ENCODE data around the gene UBAC1. TPM values are rescaled to one million over a fixed set of nuclear protein-coding genes. Genes with fewer than 3 reads are reported as not detected.
"Not testable (repeated sequence)": the region's sequence is repeated elsewhere in the genome, so short reads cannot be mapped to it uniquely, and the experiment has no call there.

UBAC1 gene
- total RNA-seq, 2 donors from 2014 or later: 37.9 to 39.3 TPM

DNA sequence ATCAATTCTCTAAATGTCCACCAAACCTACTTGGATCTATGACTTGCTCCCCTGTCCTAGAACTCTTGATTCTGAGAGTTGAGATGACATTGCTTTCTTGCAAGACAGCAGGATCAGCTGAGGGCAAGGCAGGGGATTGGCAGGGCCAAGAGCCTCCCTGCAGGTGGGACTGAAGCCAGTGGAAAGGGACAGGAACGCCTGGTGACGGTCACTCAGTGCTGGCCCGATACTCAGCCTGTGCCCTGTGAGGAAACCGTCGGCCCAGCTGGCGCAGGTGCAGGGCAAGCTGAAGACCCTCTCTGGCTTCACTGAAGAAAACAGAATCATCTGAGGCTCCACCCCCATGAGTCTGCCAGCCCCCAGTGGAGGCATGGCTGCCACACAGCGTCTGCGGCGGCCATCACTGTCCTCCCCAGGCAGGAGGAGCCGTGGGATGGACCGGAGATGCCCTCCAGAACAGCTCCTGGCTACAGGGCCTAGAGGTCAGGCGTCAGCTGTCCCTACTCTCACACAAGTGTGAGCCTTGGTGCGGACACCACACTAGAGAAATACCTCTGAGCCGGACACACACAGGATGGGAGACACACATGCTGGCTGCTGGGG is 14.7 kb downstream of the UBAC1 start:
- no peak for ATAC-seq (ENCODE audit: insufficient number of reproducible peaks, low FRiP score, low read depth)

GRCh38 chr9:135945969-135946368 is 15.2 kb downstream of the UBAC1 start:
- ATAC-seq (ENCODE audit: insufficient number of reproducible peaks, low FRiP score, low read depth): no peak
- Histone ChIP-seq H3K4me1 (ENCODE audit: control insufficient read depth in 1 of 2, low read depth in 2 of 2) (no peaks in the 10 kb centered on the region), H3K27me3 (replicated peaks; ENCODE audit: insufficient read depth) (no peaks in the 10 kb centered on the region), H3K27ac (no peak overlapping the region), H3K9me3 (no peaks in the 10 kb centered on the region), H3K36me3 (peaks cover 35% of the 10 kb centered on the region), H3K4me3 (no peak overlapping the region)
- no peak for DNase-seq (ENCODE audit: low spot score)
- TF ChIP-seq, protein P1, sequence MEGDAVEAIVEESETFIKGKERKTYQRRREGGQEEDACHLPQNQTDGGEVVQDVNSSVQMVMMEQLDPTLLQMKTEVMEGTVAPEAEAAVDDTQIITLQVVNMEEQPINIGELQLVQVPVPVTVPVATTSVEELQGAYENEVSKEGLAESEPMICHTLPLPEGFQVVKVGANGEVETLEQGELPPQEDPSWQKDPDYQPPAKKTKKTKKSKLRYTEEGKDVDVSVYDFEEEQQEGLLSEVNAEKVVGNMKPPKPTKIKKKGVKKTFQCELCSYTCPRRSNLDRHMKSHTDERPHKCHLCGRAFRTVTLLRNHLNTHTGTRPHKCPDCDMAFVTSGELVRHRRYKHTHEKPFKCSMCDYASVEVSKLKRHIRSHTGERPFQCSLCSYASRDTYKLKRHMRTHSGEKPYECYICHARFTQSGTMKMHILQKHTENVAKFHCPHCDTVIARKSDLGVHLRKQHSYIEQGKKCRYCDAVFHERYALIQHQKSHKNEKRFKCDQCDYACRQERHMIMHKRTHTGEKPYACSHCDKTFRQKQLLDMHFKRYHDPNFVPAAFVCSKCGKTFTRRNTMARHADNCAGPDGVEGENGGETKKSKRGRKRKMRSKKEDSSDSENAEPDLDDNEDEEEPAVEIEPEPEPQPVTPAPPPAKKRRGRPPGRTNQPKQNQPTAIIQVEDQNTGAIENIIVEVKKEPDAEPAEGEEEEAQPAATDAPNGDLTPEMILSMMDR (IDR thresholded peaks at IDR 0.05): no peak

More for the DNA sequence above, 14.7 kb downstream of the UBAC1 start:
- Histone ChIP-seq H3K36me3 (peaks cover 35% of the 10 kb centered on the region), H3K9me3 (no peaks in the 10 kb centered on the region), H3K4me3 (no peak overlapping the region), H3K27me3 (replicated peaks; ENCODE audit: insufficient read depth) (no peaks in the 10 kb centered on the region), H3K27ac (no peak overlapping the region), H3K4me1 (ENCODE audit: control insufficient read depth in 1 of 2, low read depth in 2 of 2) (no peaks in the 10 kb centered on the region)
- no peak for DNase-seq (ENCODE audit: low spot score)
- TF ChIP-seq, protein P1 (IDR thresholded peaks at IDR 0.05): no peak

DNA sequence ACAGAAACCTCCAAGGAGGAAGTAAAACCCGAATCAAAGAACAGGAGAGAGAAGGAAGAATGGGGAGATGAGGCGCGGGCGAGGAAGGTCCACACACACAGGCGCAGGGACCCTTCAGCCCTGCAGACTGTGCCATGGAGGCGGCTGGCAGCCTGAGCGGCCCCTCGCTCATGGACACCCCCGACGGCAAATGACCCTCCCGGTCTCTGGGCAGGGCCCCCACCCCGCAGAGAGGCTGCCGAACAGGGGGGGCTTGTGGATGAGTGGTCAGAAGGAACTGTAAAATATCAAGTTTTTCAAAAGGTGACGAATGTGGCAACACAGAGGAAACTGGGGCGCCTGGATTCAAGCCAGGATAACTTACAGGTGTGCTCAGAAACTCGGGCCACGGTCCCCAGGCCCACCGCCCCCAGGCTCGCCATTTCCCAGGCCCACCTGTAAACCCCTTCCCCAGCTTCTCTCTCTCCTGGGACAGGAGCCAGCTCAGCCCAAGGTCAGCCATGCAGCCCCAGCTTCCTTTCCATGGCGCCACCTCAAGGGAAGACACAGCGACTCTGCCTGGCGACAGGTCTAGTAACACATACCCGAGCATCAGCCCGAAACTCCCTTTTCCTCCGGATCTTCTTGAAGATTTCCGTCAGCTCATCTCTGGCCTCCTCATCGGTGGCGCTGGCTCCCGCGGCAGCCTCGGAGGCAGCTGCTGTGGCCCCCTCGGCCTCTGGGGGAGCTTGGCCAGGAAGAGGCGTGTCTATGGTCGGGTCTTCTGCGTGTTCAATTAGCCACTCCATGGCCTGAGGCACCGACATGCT is 16.5 kb downstream of the UBAC1 start:
- TF ChIP-seq, protein P1 (IDR thresholded peaks at IDR 0.05): no peak
- Histone ChIP-seq H3K27ac (no peak overlapping the region), H3K9me3 (no peaks in the 10 kb centered on the region), H3K4me3 (no peak overlapping the region), H3K4me1 (ENCODE audit: control insufficient read depth in 1 of 2, low read depth in 2 of 2) (no peaks in the 10 kb centered on the region), H3K27me3 (replicated peaks; ENCODE audit: insufficient read depth) (no peaks in the 10 kb centered on the region), H3K36me3 (peaks cover 34% of the 10 kb centered on the region)
- no peak for DNase-seq (ENCODE audit: low spot score)
- ATAC-seq (ENCODE audit: insufficient number of reproducible peaks, low FRiP score, low read depth): no peak

DNA sequence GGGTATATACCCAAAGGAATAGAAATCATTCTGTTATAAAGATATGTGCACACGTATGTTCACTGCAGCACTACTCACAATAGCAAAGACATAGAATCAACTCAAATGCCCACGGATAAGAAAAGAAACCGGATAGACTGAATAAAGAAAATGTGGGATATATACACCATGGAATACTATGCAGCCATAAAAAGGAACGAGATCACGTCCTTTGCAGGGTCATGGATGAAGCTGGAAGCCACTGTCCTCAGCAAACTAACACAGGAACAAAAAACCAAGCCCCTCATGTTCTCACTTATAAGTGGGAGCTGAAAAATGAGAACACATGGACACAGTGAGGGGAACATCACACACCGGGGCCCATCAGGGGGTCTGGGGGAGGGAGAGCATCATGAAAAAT is 17.6 kb downstream of the UBAC1 start:
- H3K27ac ChIP-seq; ATAC-seq (ENCODE audit: insufficient number of reproducible peaks, low FRiP score, low read depth); H3K4me1 ChIP-seq (ENCODE audit: control insufficient read depth in 1 of 2, low read depth in 2 of 2); DNase-seq (ENCODE audit: low spot score); H3K4me3 ChIP-seq; H3K27me3 ChIP-seq (replicated peaks; ENCODE audit: insufficient read depth); H3K9me3 ChIP-seq: not testable (repeated sequence)
- H3K36me3 ChIP-seq: peaks cover 33% of the 10 kb centered on the region

DNA sequence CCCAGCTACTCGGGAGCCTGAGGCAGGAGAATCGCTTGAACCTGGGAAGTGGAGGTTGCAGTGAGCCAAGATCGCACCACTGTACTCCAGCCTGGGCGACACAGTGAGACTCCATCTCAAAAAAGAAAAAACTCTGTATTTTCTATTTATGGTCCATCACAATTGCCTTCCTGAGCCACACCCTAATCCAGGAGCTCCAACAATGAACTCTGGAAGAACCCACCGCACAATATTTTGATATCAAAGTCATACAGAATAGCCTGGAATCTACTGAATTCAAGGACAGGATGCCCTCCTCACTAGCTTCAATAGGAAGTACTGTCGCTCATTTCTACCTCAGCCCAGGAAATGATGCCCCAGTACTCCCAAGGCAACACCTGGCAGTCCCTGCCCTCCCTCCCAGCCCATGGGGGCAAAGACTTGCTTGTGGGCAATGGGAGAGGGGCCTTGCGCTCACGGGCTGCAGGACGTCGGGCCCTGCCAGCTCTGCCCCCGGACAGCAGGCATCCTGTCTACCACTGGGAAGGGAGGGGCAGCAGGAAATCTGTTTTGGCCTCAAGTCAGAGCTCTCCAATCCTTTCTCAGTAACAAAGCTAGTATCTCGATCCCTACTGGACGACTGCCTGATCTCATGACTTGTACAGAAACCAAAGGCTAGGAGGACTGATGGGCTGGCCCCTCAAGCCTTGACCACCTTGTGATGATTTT is 19.7 kb downstream of the UBAC1 start:
- no peak for ATAC-seq (ENCODE audit: insufficient number of reproducible peaks, low FRiP score, low read depth)

More for the DNA sequence above, 19.7 kb downstream of the UBAC1 start:
- Histone ChIP-seq H3K9me3 (no peaks in the 10 kb centered on the region), H3K36me3 (peaks cover 42% of the 10 kb centered on the region), H3K27ac (no peak overlapping the region), H3K4me1 (ENCODE audit: control insufficient read depth in 1 of 2, low read depth in 2 of 2) (no peaks in the 10 kb centered on the region), H3K4me3 (no peak overlapping the region), H3K27me3 (replicated peaks; ENCODE audit: insufficient read depth) (no peaks in the 10 kb centered on the region)
- TF ChIP-seq, protein P1 (IDR thresholded peaks at IDR 0.05): no peak
- no peak for DNase-seq (ENCODE audit: low spot score)

Data from thoracic aorta (tissue), 2 donors.